RWPE1 (cell line): ENCODE measurements around the gene ALG3.

Experiments
- CTCF ChIA-PET: fragments of 350-600 bp; sonication (Branson Sonifier 250); formaldehyde crosslinking; extraction: SDS; loops from one replicate; lab custom pipeline; 2021; lab: Yijun Ruan, JAX
- POLR2A ChIA-PET: fragments of 400-600 bp; formaldehyde crosslinking; extraction: SDS; loops from one replicate; lab custom pipeline; 2020; ENCODE audit warnings: antibody characterized with exemption; ENCODE audit not compliant: low non-redundant PET; lab: Yijun Ruan, JAX
- DNase-seq: peaks from one replicate; pipeline ENCODE4 v3.0.0; 2012; ENCODE audit warnings: low spot score
- H3K27ac ChIP-seq: fragments of 450-650 bp; 2 replicates; pipeline ENCODE4 v1.5.1; 2017
- TF ChIP-seq, protein P1 (sequence below): fragments of 450-650 bp; conservative IDR thresholded peaks from 2 replicates; pipeline ENCODE4 v1.5.1; 2017; ENCODE audit warnings: low read depth, mild to moderate bottlenecking

Gene ALG3

DNA sequence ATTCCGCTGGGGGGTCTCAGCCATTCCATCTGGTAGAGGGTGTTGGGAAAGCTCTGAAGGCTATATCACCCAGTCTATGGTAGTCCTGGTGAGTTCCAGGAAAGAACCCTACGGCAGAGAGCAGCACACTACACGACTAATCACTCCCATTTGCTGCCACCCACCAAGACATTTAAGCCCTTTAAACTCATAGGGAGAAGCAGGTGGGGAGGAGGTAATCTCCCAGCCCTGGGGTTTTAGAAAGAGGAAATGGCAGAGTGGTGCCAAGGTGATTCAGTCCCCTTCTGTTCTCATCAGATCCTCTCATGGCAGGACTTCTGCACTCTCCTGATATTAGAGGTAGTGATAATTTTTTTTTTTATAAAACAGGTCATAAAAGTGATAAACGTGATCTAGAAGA, 29.9 kb downstream of the ALG3 start:
- DNase-seq = no peak
- ChIA-PET POLR2A (no interaction called here), CTCF (no interaction called here)
- H3K27ac ChIP-seq = no peak overlapping the region
- TF ChIP-seq, protein P1, sequence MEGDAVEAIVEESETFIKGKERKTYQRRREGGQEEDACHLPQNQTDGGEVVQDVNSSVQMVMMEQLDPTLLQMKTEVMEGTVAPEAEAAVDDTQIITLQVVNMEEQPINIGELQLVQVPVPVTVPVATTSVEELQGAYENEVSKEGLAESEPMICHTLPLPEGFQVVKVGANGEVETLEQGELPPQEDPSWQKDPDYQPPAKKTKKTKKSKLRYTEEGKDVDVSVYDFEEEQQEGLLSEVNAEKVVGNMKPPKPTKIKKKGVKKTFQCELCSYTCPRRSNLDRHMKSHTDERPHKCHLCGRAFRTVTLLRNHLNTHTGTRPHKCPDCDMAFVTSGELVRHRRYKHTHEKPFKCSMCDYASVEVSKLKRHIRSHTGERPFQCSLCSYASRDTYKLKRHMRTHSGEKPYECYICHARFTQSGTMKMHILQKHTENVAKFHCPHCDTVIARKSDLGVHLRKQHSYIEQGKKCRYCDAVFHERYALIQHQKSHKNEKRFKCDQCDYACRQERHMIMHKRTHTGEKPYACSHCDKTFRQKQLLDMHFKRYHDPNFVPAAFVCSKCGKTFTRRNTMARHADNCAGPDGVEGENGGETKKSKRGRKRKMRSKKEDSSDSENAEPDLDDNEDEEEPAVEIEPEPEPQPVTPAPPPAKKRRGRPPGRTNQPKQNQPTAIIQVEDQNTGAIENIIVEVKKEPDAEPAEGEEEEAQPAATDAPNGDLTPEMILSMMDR = no peak

DNA sequence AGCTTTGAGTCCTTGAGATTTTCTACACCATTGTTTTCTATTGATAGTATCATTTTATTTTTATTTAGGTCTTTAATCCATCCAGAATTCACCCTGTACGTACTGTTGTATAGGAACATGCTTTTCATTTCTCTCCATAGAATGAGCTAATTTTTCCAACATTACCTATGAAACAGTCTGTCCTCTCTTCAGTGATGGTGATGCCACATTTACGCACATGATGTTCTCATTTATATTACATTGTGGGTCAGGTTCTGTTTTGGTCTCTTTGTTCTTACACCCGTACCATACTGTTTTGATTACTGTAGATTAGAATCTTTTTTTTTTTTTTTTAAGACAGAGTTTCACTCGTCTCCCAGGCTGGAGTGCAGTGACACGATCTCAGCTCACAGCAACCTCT, 37.0 kb downstream of the ALG3 start:
- POLR2A ChIA-PET = no interaction called here
- CTCF ChIA-PET = interaction anchor here (1.0 kb wide), 1 partner anchor 328 kb away, joined by 3 read pairs; no protein-coding TSS in a partner anchor
- TF ChIP-seq, protein P1 = no peak
- no peak for DNase-seq
- no peak overlapping the region for H3K27ac ChIP-seq

- CTCF ChIA-PET = interaction anchor here (1.0 to 1.1 kb wide), 2 partner anchors 16 to 327 kb away, joined by 3 to 6 read pairs; no protein-coding TSS in a partner anchor
- no peak overlapping the region for H3K27ac ChIP-seq
- DNase-seq = no peak
- TF ChIP-seq, protein P1 = no peak
- POLR2A ChIA-PET = no interaction called here
These were observed 37.5 kb downstream of the ALG3 start for GRCh38 chr3:184211297-184211696.

- ChIA-PET CTCF (interaction anchor here (0.7 to 1.0 kb wide), 2 partner anchors 15 to 452 kb away, joined by 4 to 5 read pairs; no protein-coding TSS in a partner anchor), POLR2A (interaction anchor here (0.7 kb wide), 1 partner anchor 31 kb away, joined by 4 read pairs; no protein-coding TSS in a partner anchor)
- TF ChIP-seq, protein P1 = no peak
- DNase-seq = no peak
- H3K27ac ChIP-seq = no peak overlapping the region
These were observed 39.4 kb downstream of the ALG3 start for GRCh38 chr3:184209146-184209923.

GRCh38 chr3:184203526-184203925, 45.2 kb downstream of the ALG3 start:
- POLR2A ChIA-PET = interaction anchor here (1.0 kb wide), 1 partner anchor 9 kb away, joined by 5 read pairs; no protein-coding TSS in a partner anchor
- CTCF ChIA-PET = interaction anchor here (0.7 to 1.2 kb wide), 3 partner anchors 8 to 25 kb away, joined by 3 to 4 read pairs (median 3); no protein-coding TSS in a partner anchor
- no peak overlapping the region for H3K27ac ChIP-seq
- TF ChIP-seq, protein P1 = no peak
- DNase-seq = no peak

- DNase-seq = no peak
- TF ChIP-seq, protein P1 = no peak
- ChIA-PET CTCF (no interaction called here), POLR2A (no interaction called here)
- H3K27ac ChIP-seq = no peak overlapping the region
These were observed 47.9 kb downstream of the ALG3 start for GRCh38 chr3:184200825-184201224.
